Liver (tissue), 3 donors: Measurements from ENCODE around the gene TAF1B.

Experiments used
- SP1 ChIP-seq: IDR thresholded peaks from 2 replicates; pipeline ENCODE4 v1.6.1; 2018; ENCODE audit warnings: antibody characterized with exemption, mild to moderate bottlenecking
- TAF1 ChIP-seq: conservative IDR thresholded peaks from 2 replicates; pipeline ENCODE4 v1.6.1; 2016; ENCODE audit warnings: antibody characterized with exemption, mild to moderate bottlenecking
- TF ChIP-seq, protein P1 (sequence below): fragments of 150-350 bp; IDR thresholded peaks from 2 replicates; pipeline ENCODE4 v1.5.1; 2017; ENCODE audit warnings: improper control_type of control experiment, low read depth, low read length; ENCODE audit not compliant: missing input control
- TF ChIP-seq, protein P2 (sequence below): IDR thresholded peaks from 2 replicates; pipeline ENCODE4 v1.6.1; 2016; ENCODE audit warnings: antibody characterized with exemption
- donor health status: healthy.
- donor health status: healthy.

DNA sequence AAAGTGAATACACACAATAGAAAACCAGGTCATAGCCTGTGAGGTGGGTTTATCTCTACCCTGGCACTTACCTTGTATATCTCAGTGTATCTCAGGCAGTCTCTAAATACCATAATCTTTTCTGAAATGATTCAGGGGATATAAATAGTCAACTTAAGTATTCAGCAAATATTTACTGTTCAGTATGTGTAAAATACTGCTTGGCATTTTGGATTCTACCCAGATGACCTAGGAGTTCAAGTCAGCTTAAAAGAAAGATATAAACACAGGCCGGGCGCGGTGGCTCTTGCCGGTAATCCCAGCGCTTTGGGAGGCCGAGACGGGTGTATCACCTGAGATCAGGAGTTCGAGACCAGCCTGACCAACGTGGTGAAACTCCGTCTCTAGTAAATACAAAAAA lies 132.1 kb downstream of the TAF1B start:
- TF ChIP-seq, protein P1, sequence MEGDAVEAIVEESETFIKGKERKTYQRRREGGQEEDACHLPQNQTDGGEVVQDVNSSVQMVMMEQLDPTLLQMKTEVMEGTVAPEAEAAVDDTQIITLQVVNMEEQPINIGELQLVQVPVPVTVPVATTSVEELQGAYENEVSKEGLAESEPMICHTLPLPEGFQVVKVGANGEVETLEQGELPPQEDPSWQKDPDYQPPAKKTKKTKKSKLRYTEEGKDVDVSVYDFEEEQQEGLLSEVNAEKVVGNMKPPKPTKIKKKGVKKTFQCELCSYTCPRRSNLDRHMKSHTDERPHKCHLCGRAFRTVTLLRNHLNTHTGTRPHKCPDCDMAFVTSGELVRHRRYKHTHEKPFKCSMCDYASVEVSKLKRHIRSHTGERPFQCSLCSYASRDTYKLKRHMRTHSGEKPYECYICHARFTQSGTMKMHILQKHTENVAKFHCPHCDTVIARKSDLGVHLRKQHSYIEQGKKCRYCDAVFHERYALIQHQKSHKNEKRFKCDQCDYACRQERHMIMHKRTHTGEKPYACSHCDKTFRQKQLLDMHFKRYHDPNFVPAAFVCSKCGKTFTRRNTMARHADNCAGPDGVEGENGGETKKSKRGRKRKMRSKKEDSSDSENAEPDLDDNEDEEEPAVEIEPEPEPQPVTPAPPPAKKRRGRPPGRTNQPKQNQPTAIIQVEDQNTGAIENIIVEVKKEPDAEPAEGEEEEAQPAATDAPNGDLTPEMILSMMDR: no peak
- TF ChIP-seq, protein P2, sequence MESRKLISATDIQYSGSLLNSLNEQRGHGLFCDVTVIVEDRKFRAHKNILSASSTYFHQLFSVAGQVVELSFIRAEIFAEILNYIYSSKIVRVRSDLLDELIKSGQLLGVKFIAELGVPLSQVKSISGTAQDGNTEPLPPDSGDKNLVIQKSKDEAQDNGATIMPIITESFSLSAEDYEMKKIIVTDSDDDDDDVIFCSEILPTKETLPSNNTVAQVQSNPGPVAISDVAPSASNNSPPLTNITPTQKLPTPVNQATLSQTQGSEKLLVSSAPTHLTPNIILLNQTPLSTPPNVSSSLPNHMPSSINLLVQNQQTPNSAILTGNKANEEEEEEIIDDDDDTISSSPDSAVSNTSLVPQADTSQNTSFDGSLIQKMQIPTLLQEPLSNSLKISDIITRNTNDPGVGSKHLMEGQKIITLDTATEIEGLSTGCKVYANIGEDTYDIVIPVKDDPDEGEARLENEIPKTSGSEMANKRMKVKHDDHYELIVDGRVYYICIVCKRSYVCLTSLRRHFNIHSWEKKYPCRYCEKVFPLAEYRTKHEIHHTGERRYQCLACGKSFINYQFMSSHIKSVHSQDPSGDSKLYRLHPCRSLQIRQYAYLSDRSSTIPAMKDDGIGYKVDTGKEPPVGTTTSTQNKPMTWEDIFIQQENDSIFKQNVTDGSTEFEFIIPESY: no peak
- TF ChIP-seq TAF1 (no peak), SP1 (no peak)
